ENCODE results near the gene RHO.

The RHO gene

GRCh38 chr3:129562803-129563202 lies 34.4 kb downstream of the RHO start:
- TF ChIP-seq GLIS2 (tag by site-specific recombination; IDR thresholded peaks at IDR 0.05) (no peak), TSHZ1 (tag by site-specific recombination; IDR thresholded peaks at IDR 0.05; ENCODE audit: borderline replicate concordance) (no peak), ZNF211 (tag by site-specific recombination; IDR thresholded peaks at IDR 0.05; ENCODE audit: low read depth) (no peak), ZNF501 (tag by site-specific recombination; IDR thresholded peaks at IDR 0.05) (no peak)
- H3K4me3 ChIP-seq (ENCODE audit: low read depth, low read length): no peak overlapping the region
- H3K36me3 ChIP-seq (ENCODE audit: control insufficient read depth in 2 of 2, insufficient read depth in 1 of 2, low read length in 2 of 2): peaks cover 0 to 49% of the 10 kb centered on the region in 2 experiments; a peak in 2 of 3 replicates
- H3K27ac ChIP-seq (ENCODE audit: extremely low read depth, low read depth, low read length): no peak overlapping the region
- no peaks in the 10 kb centered on the region for H3K9me3 ChIP-seq (ENCODE audit: control insufficient read depth, insufficient read depth, low read depth, low read length)
- ChIA-PET CTCF (no interaction called here), POLR2A (no interaction called here)
- no peaks in the 10 kb centered on the region for H3K4me1 ChIP-seq (ENCODE audit: control insufficient read depth, insufficient read depth, low read length)

GRCh38 chr3:129563332-129563731 lies 34.9 kb downstream of the RHO start:
- H3K4me3 ChIP-seq (ENCODE audit: low read depth, low read length): no peak overlapping the region
- no peak for TF ChIP-seq ZBTB1 (tag by site-specific recombination; IDR thresholded peaks at IDR 0.05)
- TF ChIP-seq ZNF768 (tag by site-specific recombination; IDR thresholded peaks at IDR 0.05): peak; percentile 38; the same call in 1 of the 2 replicates
- CTCF ChIA-PET: no interaction called here
- H3K27ac ChIP-seq (ENCODE audit: extremely low read depth, low read depth, low read length): no peak overlapping the region
- H3K4me1 ChIP-seq (ENCODE audit: control insufficient read depth, insufficient read depth, low read length): no peaks in the 10 kb centered on the region
- no peaks in the 10 kb centered on the region for H3K9me3 ChIP-seq (ENCODE audit: control insufficient read depth, insufficient read depth, low read depth, low read length)
- POLR2A ChIA-PET: no interaction called here
- H3K36me3 ChIP-seq (ENCODE audit: control insufficient read depth in 2 of 2, insufficient read depth in 1 of 2, low read length in 2 of 2): peaks cover 0 to 44% of the 10 kb centered on the region in 2 experiments; a peak in 2 of 3 replicates

- Histone ChIP-seq H3K4me1 (ENCODE audit: control insufficient read depth, insufficient read depth, low read length) (no peaks in the 10 kb centered on the region), H3K36me3 (ENCODE audit: control insufficient read depth in 2 of 2, insufficient read depth in 1 of 2, low read length in 2 of 2) (peaks cover 0 to 38% of the 10 kb centered on the region in 2 experiments; a peak in 2 of 3 replicates), H3K4me3 (ENCODE audit: low read depth, low read length) (no peak overlapping the region), H3K9me3 (ENCODE audit: control insufficient read depth, insufficient read depth, low read depth, low read length) (no peaks in the 10 kb centered on the region), H3K27ac (ENCODE audit: extremely low read depth, low read depth, low read length) (no peak overlapping the region)
- TF ChIP-seq MEIS1 (CRISPR knock-in tag; IDR thresholded peaks at IDR 0.05; ENCODE audit: borderline replicate concordance): no peak
- TF ChIP-seq ZNF426 (tag by site-specific recombination; IDR thresholded peaks at IDR 0.05): no peak
- TF ChIP-seq ZNF580 (tag by site-specific recombination; IDR thresholded peaks at IDR 0.05): no peak
- no peak for TF ChIP-seq OVOL3 (tag by site-specific recombination; IDR thresholded peaks at IDR 0.05)
- TF ChIP-seq ZNF239 (tag by site-specific recombination; IDR thresholded peaks at IDR 0.05): no peak
- no peak for TF ChIP-seq ZNF416 (tag by site-specific recombination; IDR thresholded peaks at IDR 0.05)
- no peak for TF ChIP-seq ELK4 (IDR thresholded peaks at IDR 0.05; ENCODE audit: borderline replicate concordance, low read depth, low read length)
- no peak for TF ChIP-seq ZNF112 (tag by site-specific recombination; IDR thresholded peaks at IDR 0.05)
- no peak for TF ChIP-seq PRDM10 (tag by site-specific recombination; IDR thresholded peaks at IDR 0.05)
- no peak for TF ChIP-seq ZFP37 (tag by site-specific recombination; IDR thresholded peaks at IDR 0.05)
- ChIA-PET POLR2A (no interaction called here), CTCF (interaction anchor here (0.8 kb wide), 1 partner anchor 428 kb away, joined by 4 read pairs; no protein-coding TSS in a partner anchor)
Measured at GRCh38 chr3:129563850-129564535, 35.6 kb downstream of the RHO start.

All from HEK293 (cell line).